22Rv1 (cell line): ENCODE measurements around the gene INTS13.

Experiments used
- CTCF ChIP-seq: fragments of 450-650 bp; IDR thresholded peaks from 2 replicates; pipeline ENCODE4 v1.5.1; 2017; ENCODE audit warnings: mild to moderate bottlenecking
- ZFX ChIP-seq: fragments of 450-650 bp; IDR thresholded peaks from 2 replicates; pipeline ENCODE4 v1.6.1; 2017; ENCODE audit warnings: antibody characterized with exemption, borderline replicate concordance

GRCh38 chr12:26896913-26897312 is 40.9 kb downstream of the INTS13 start:
- TF ChIP-seq CTCF = no peak
- TF ChIP-seq ZFX = no peak
